OCI-LY7 (cell line): ENCODE data around the gene NOCT. TPM values are rescaled to one million over a fixed set of nuclear protein-coding genes. Genes with fewer than 3 reads are reported as not detected.

Source experiments
- BruUV-seq: library from RNA; stranded (reverse); fragments of 400-500 nt; replicated peaks from 2 replicates; lab custom pipeline; 2021; lab: Mats Ljungman, UMichigan
- CTCF ChIA-PET: fragments of 300-600 bp; sonication (Branson Sonifier 250); formaldehyde crosslinking; loops from one replicate; lab custom pipeline; 2022; ENCODE audit warnings: antibody characterized with exemption; ENCODE audit not compliant: unreplicated experiment; lab: Charles Lee
- POLR2A ChIA-PET: fragments of 300-600 bp; sonication (Branson Sonifier 250); formaldehyde crosslinking; loops from one replicate; lab custom pipeline; 2022; ENCODE audit warnings: antibody characterized with exemption; lab: Charles Lee
- DNase-seq: peaks from one replicate; pipeline ENCODE4 v3.0.0-alpha.2; 2015; ENCODE audit warnings: low spot score
- H2AFZ ChIP-seq: fragments of 200-600 bp; sonication (generic), shearing (Covaris generic); 2 replicates; pipeline ENCODE4 v1.6.1; 2014; ENCODE audit warnings: mild to moderate bottlenecking, antibody characterized with exemption, low read length, moderate library complexity
- H3K27ac ChIP-seq: fragments of 200-600 bp; sonication (generic); 2 replicates; pipeline ENCODE4 v1.5.1; 2014; ENCODE audit warnings: mixed run types, low read depth, mild to moderate bottlenecking, moderate library complexity, low read length, inconsistent platforms; ENCODE audit not compliant: poor library complexity, severe bottlenecking
- H3K36me3 ChIP-seq: fragments of 200-600 bp; sonication (generic); 2 replicates; pipeline ENCODE4 v1.6.1; 2014; ENCODE audit warnings: mild to moderate bottlenecking, antibody characterized with exemption, low read length, moderate library complexity, mixed read lengths; ENCODE audit not compliant: insufficient read depth
- H3K4me1 ChIP-seq: fragments of 200-600 bp; sonication (generic); 2 replicates; pipeline ENCODE4 v1.5.1; 2014; ENCODE audit warnings: mild to moderate bottlenecking, low read length; ENCODE audit not compliant: insufficient read depth, poor library complexity, severe bottlenecking
- H3K4me2 ChIP-seq: fragments of 200-600 bp; sonication (generic); 2 replicates; pipeline ENCODE4 v1.6.1; 2014; ENCODE audit warnings: mild to moderate bottlenecking, low read length
- H3K4me3 ChIP-seq: fragments of 200-600 bp; sonication (generic); 2 replicates; pipeline ENCODE4 v1.5.1; 2014; ENCODE audit warnings: mild to moderate bottlenecking, low read depth, low read length; ENCODE audit not compliant: poor library complexity, severe bottlenecking
- H3K79me2 ChIP-seq: fragments of 200-600 bp; sonication (generic); 2 replicates; pipeline ENCODE4 v1.6.1; 2016; ENCODE audit warnings: low read depth, mild to moderate bottlenecking, low read length, moderate library complexity, mixed read lengths; ENCODE audit not compliant: insufficient read depth
- H3K9me2 ChIP-seq: fragments of 200-600 bp; sonication (generic); 2 replicates; pipeline ENCODE4 v1.6.1; 2016; ENCODE audit warnings: mild to moderate bottlenecking, low read length, mixed read lengths; ENCODE audit not compliant: insufficient read depth
- H3K9me3 ChIP-seq: fragments of 200-600 bp; sonication (generic); 2 replicates; pipeline ENCODE4 v1.6.1; 2014; ENCODE audit warnings: mild to moderate bottlenecking, mixed run types, low read length, mixed read lengths
- H4K20me1 ChIP-seq: fragments of 200-600 bp; sonication (generic); 2 replicates; pipeline ENCODE4 v1.6.1; 2014; ENCODE audit warnings: mild to moderate bottlenecking, antibody characterized with exemption, low read length, moderate library complexity, mixed read lengths; ENCODE audit not compliant: insufficient read depth
- EZH2phosphoT487 ChIP-seq: fragments of 200-600 bp; sonication (generic); IDR thresholded peaks from 2 replicates; pipeline ENCODE4 v1.6.1; 2018; ENCODE audit warnings: low read depth, borderline replicate concordance, mild to moderate bottlenecking, mixed run types, antibody characterized with exemption, low read length, moderate library complexity, mixed read lengths
- intact Hi-C: fragments of 100-400 bp; cut with micrococcal nuclease; formaldehyde crosslinking; loops from one replicate; pipeline ENCODE4 v1.10.0; 2022; ENCODE audit not compliant: unreplicated experiment
- total RNA-seq, 2 experiments: library from RNA; depleted of rRNA in 1 of 2; stranded (reverse); fragments of >200 nt in 1 of 2; shearing (Covaris generic) in 1 of 2; gene quantifications; 2 replicates each; pipeline ENCODE4 v1.2.3, GENCODE V29; 2014 to 2022
- TF ChIP-seq, protein P1 (sequence below): fragments of 200-600 bp; sonication (generic); conservative IDR thresholded peaks from 2 replicates; pipeline ENCODE4 v1.5.1; 2014; ENCODE audit warnings: mild to moderate bottlenecking, antibody characterized with exemption, low read length, moderate library complexity, mixed read lengths

Gene NOCT
- total RNA-seq, 2 experiments from 2014 or later, result 17.8 to 22.8 TPM

DNA sequence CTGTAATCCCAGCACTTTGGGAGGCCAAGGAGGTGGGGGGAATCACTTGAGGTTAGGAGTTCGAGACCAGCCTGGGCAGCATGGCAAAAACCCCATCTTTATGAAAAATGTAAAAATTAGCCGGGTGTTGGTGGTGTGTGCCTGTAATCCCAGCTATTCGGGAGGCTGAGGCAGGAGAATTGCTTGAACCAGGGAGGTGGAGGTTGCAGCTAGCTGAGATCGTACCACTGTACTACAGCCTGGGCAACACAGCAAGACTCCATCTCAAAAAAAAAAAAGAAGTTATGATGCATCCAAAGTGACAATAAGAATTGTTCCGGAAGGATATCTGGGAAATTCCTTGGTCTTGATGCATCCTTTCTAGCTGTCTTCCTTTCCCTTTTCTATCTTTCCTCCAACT is 7.3 kb downstream of the NOCT start:
- Histone ChIP-seq H3K4me2 (no peak overlapping the region), H3K4me3 (no peak overlapping the region), H3K36me3 (peaks cover 58% of the 10 kb centered on the region), H3K79me2 (peaks cover 95% of the 10 kb centered on the region), H3K27ac (no peak overlapping the region), H3K9me3 (no peaks in the 10 kb centered on the region), H4K20me1 (peaks cover 14% of the 10 kb centered on the region; the same call in 1 of the 2 replicates), H3K4me1 (peaks cover 21% of the 10 kb centered on the region), H3K9me2 (no peaks in the 10 kb centered on the region), H2AFZ (no peak overlapping the region)
- TF ChIP-seq EZH2phosphoT487, result no peak
- TF ChIP-seq, protein P1, sequence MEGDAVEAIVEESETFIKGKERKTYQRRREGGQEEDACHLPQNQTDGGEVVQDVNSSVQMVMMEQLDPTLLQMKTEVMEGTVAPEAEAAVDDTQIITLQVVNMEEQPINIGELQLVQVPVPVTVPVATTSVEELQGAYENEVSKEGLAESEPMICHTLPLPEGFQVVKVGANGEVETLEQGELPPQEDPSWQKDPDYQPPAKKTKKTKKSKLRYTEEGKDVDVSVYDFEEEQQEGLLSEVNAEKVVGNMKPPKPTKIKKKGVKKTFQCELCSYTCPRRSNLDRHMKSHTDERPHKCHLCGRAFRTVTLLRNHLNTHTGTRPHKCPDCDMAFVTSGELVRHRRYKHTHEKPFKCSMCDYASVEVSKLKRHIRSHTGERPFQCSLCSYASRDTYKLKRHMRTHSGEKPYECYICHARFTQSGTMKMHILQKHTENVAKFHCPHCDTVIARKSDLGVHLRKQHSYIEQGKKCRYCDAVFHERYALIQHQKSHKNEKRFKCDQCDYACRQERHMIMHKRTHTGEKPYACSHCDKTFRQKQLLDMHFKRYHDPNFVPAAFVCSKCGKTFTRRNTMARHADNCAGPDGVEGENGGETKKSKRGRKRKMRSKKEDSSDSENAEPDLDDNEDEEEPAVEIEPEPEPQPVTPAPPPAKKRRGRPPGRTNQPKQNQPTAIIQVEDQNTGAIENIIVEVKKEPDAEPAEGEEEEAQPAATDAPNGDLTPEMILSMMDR, result no peak
- intact Hi-C loops, result no loop called here
- POLR2A ChIA-PET, result interaction anchor here (0.6 kb wide), 2 partner anchors 27 to 60 kb away, joined by 3 to 4 read pairs; no protein-coding TSS in a partner anchor
- DNase-seq, result no peak
- no TSS peak for BruUV-seq
- CTCF ChIA-PET, result no interaction called here

DNA sequence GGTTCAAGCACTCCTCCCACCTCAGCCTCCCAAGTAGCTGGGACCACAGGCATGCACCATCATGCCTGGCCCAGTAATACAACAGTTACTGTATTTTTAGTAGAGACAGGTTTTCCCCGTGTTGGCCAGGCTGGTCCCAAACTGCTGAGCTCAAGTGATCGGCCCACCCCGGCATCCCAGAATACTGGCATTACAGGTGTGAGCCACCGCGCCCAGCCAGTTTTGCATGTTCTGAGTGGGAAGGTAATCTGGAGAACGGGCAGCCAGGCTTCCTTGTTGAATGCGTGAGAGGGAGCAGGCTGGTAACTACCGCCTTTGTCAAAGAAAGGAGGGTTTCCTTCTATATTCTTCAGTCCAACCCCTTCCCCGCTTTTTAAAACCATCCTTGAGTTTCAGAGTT is 9.1 kb downstream of the NOCT start:
- H3K4me2 ChIP-seq, result no peak overlapping the region
- TF ChIP-seq EZH2phosphoT487, result no peak
- TF ChIP-seq, protein P1, result no peak
- POLR2A ChIA-PET, result interaction anchor here (0.6 kb wide), 2 partner anchors 28 to 123 kb away, joined by 3 to 4 read pairs; no protein-coding TSS in a partner anchor
- H3K4me3 ChIP-seq, result no peak overlapping the region
- intact Hi-C loops, result no loop called here
- no peak overlapping the region for H2AFZ ChIP-seq
- no peak for DNase-seq
- no peaks in the 10 kb centered on the region for H3K9me3 ChIP-seq
- BruUV-seq, result no TSS peak
- peaks cover 90% of the 10 kb centered on the region for H3K79me2 ChIP-seq
- peaks cover 4% of the 10 kb centered on the region; the same call in 1 of the 2 replicates for H4K20me1 ChIP-seq
- H3K4me1 ChIP-seq, result peaks cover 6% of the 10 kb centered on the region
- no peak overlapping the region for H3K27ac ChIP-seq
- CTCF ChIA-PET, result no interaction called here
- H3K36me3 ChIP-seq, result peaks cover 54% of the 10 kb centered on the region
- no peaks in the 10 kb centered on the region for H3K9me2 ChIP-seq

DNA sequence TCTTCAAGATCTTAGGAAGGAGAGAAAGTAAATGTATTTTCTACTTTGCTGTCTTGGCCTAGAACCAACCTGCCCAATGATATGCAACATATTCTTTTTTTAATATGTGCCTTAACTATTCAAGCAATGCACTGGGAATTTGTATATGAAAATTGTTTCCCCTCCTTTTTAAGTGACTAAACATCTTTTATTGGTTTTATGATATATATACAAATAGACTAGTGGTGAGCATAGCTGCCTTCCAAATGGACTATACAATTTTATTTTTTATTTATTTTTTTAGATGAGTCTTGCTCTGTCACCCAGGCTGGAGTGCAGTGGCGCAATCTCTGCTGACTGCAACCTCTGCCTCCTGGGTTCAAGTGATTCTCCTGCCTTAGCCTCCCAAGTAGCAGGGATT is 10.3 kb downstream of the NOCT start:
- Histone ChIP-seq H3K36me3 (peaks cover 43% of the 10 kb centered on the region), H3K9me2 (no peaks in the 10 kb centered on the region), H3K27ac (no peak overlapping the region), H3K4me3 (no peak overlapping the region), H3K9me3 (no peaks in the 10 kb centered on the region), H2AFZ (no peak overlapping the region), H4K20me1 (peaks cover 8% of the 10 kb centered on the region), H3K79me2 (peaks cover 90% of the 10 kb centered on the region), H3K4me2 (no peak overlapping the region), H3K4me1 (peaks cover 5% of the 10 kb centered on the region)
- CTCF ChIA-PET, result interaction anchor here (1.9 kb wide), 1 partner anchor 11 kb away, joined by 5 read pairs; the partner anchor contains the start of gene NOCT
- POLR2A ChIA-PET, result no interaction called here
- no peak for TF ChIP-seq EZH2phosphoT487
- TF ChIP-seq, protein P1, result no peak
- DNase-seq, result no peak
- no TSS peak for BruUV-seq
- intact Hi-C loops, result no loop called here
